Left ventricle myocardium inferior (tissue), 1 donor: ENCODE data around the gene KCNK7. TPM values are rescaled to one million over a fixed set of nuclear protein-coding genes. Genes with fewer than 3 reads are reported as not detected.

ENCODE experiments used
- DNase-seq: peaks from one replicate; pipeline ENCODE4 v3.0.0-alpha.2; 2020
- H3K27ac ChIP-seq: fragments of 200-600 bp; replicated peaks from 2 replicates; pipeline ENCODE4 v1.8.0; 2021
- H3K27me3 ChIP-seq: fragments of 200-600 bp; 2 replicates; pipeline ENCODE4 v1.8.0; 2021; ENCODE audit warnings: low read depth
- H3K36me3 ChIP-seq: fragments of 200-600 bp; 2 replicates; pipeline ENCODE4 v1.8.0; 2021
- H3K4me1 ChIP-seq: fragments of 200-600 bp; 2 replicates; pipeline ENCODE4 v1.8.0; 2021
- H3K4me3 ChIP-seq: fragments of 200-600 bp; 2 replicates; pipeline ENCODE4 v1.8.0; 2021; ENCODE audit warnings: mild to moderate bottlenecking, moderate library complexity
- H3K9me3 ChIP-seq: fragments of 200-600 bp; replicated peaks from 2 replicates; pipeline ENCODE4 v1.8.0; 2021
- intact Hi-C: fragments of 100-400 bp; cut with micrococcal nuclease; formaldehyde crosslinking; loops from one replicate; pipeline ENCODE4 v1.11.0; 2022
- total RNA-seq: library from RNA; stranded (reverse); fragmentation: NEBNext Ultra II Directional; extraction: Animal tissue kit (Norgen Biotek cat#: 25700); gene quantifications from one replicate; pipeline ENCODE4 v1.2.1, GENCODE V29; 2021
- TF ChIP-seq, protein P1 (sequence below): fragments of 200-600 bp; IDR thresholded peaks from 2 replicates; pipeline ENCODE4 v1.8.0; 2021; ENCODE audit warnings: antibody characterized with exemption, mild to moderate bottlenecking, borderline replicate concordance
- donor health status: DM: no; HTN: yes; CAD: no; lungs with severe emphysema.

The KCNK7 gene
- total RNA-seq, 1 donor from 2014 or later = 0.85 TPM

DNA sequence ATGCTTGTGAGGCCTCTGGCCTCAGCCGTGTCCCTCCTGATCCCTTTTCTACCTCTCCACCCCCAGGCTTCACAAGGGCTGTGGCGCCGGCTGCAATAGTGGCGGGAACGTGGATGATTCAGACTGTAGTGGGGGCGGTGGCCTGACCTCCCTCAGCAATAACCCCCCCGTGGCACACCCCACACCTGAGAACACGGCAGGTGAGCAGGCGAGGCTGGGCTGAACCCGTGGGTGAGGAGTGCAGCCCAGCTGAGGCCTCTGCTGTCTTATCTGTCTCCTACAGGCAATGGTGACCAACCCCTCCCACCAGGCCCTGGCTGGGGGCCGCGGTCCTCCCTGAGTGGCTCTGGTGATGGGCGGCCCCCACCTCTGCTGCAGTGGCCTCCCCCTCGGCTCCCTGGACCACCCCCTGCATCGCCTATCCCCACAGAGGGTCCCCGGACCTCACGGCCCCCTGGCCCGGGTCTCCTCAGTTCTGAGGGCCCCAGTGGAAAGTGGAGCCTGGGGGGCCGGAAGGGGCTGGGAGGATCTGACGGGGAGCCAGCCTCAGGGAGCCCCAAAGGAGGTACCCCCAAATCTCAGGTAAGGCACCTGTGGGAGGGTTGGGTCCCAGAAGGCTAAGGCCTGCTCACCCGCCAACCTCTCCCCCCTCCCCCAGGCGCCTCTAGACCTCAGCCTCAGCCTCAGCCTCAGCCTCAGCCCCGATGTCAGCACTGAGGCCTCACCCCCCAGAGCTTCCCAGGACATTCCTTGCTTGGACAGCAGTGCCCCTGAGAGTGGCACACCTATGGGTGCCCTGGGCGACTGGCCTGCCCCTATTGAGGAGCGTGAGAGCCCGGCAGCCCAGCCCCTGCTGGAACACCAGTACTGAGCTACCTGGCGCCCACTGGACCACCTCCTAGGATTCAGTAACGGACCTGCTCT lies 40.8 kb upstream of the KCNK7 start:
- Histone ChIP-seq H3K4me1 (peaks cover 51% of the 10 kb centered on the region), H3K4me3 (no peak overlapping the region), H3K27ac (peak overlapping the region; percentile 95), H3K36me3 (peaks cover 65% of the 10 kb centered on the region), H3K9me3 (no peaks in the 10 kb centered on the region), H3K27me3 (no peaks in the 10 kb centered on the region)
- TF ChIP-seq, protein P1, sequence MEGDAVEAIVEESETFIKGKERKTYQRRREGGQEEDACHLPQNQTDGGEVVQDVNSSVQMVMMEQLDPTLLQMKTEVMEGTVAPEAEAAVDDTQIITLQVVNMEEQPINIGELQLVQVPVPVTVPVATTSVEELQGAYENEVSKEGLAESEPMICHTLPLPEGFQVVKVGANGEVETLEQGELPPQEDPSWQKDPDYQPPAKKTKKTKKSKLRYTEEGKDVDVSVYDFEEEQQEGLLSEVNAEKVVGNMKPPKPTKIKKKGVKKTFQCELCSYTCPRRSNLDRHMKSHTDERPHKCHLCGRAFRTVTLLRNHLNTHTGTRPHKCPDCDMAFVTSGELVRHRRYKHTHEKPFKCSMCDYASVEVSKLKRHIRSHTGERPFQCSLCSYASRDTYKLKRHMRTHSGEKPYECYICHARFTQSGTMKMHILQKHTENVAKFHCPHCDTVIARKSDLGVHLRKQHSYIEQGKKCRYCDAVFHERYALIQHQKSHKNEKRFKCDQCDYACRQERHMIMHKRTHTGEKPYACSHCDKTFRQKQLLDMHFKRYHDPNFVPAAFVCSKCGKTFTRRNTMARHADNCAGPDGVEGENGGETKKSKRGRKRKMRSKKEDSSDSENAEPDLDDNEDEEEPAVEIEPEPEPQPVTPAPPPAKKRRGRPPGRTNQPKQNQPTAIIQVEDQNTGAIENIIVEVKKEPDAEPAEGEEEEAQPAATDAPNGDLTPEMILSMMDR = no peak
- intact Hi-C loops = no loop called here
- no peak for DNase-seq

GRCh38 chr11:65634905-65635731 lies 39.5 kb upstream of the KCNK7 start:
- Histone ChIP-seq H3K4me1 (peaks cover 45% of the 10 kb centered on the region), H3K36me3 (peaks cover 70% of the 10 kb centered on the region), H3K27me3 (no peaks in the 10 kb centered on the region), H3K27ac (no peak overlapping the region), H3K4me3 (no peak overlapping the region), H3K9me3 (no peaks in the 10 kb centered on the region)
- TF ChIP-seq, protein P1 = no peak
- intact Hi-C loops = no loop called here
- DNase-seq = no peak

- no peaks in the 10 kb centered on the region for H3K9me3 ChIP-seq
- peaks cover 45% of the 10 kb centered on the region for H3K4me1 ChIP-seq
- H3K27ac ChIP-seq = no peak overlapping the region
- no peaks in the 10 kb centered on the region for H3K27me3 ChIP-seq
- H3K4me3 ChIP-seq = no peak overlapping the region
- DNase-seq = no peak
- H3K36me3 ChIP-seq = peaks cover 77% of the 10 kb centered on the region
- TF ChIP-seq, protein P1 = no peak
- intact Hi-C loops = no loop called here
Observed at GRCh38 chr11:65634440-65634839, 38.8 kb upstream of the KCNK7 start.

DNA sequence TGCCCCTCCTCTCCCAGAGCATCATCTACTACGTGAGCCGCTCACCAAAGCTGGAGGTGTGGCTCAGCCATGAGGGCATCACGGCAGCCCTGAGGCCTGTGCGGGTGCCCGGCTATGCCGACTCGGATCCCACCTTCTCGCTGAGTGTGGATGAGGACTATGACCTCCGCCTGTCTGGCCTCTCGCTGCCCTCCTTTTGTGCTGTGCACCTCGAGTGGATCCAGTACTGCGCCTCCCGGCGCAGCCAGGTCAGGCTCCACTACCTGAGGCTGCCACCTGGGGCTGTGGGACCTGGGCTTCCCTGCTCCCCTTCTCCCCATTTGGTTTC lies 38.5 kb upstream of the KCNK7 start:
- no peaks in the 10 kb centered on the region for H3K27me3 ChIP-seq
- no peaks in the 10 kb centered on the region for H3K9me3 ChIP-seq
- H3K4me1 ChIP-seq = peaks cover 41% of the 10 kb centered on the region
- TF ChIP-seq, protein P1 = no peak
- H3K4me3 ChIP-seq = no peak overlapping the region
- peaks cover 80% of the 10 kb centered on the region for H3K36me3 ChIP-seq
- no peak overlapping the region for H3K27ac ChIP-seq
- no peak for DNase-seq
- intact Hi-C loops = no loop called here

GRCh38 chr11:65633390-65634108 lies 37.9 kb upstream of the KCNK7 start:
- intact Hi-C loops = no loop called here
- Histone ChIP-seq H3K9me3 (no peaks in the 10 kb centered on the region), H3K27ac (no peak overlapping the region), H3K27me3 (no peaks in the 10 kb centered on the region), H3K4me1 (peaks cover 36% of the 10 kb centered on the region), H3K4me3 (no peak overlapping the region), H3K36me3 (peaks cover 86% of the 10 kb centered on the region)
- TF ChIP-seq, protein P1 = no peak
- DNase-seq = no peak
